Heart right ventricle (tissue), 16 donors: ENCODE data around the gene FMNL3. TPM values are rescaled to one million over a fixed set of nuclear protein-coding genes. Genes with fewer than 3 reads are reported as not detected.

ENCODE experiments used
- ATAC-seq, 8 donors: fragments of 200-7000 bp; cut with Tn5 transposase; one replicate each; pipeline ENCODE4 v1.9.1; 2020; ENCODE audit warnings: mild to moderate bottlenecking in 8 of 8, moderate library complexity in 8 of 8, moderate number of reproducible peaks in 1 of 8
- DNase-seq, 2 donors: peaks; one replicate each; pipeline ENCODE4 v3.0.0-alpha.2; 2020
- H3K27ac ChIP-seq, 10 donors: fragments of 200-600 bp; sonication (generic) in 2 of 10; one replicate each; pipeline versions ENCODE4 v1.5.0 to v1.8.0; 2020 to 2022; ENCODE audit warnings: mild to moderate bottlenecking in 3 of 10
- H3K27me3 ChIP-seq, 7 donors: fragments of 200-600 bp; one replicate each; pipeline ENCODE4 v1.8.0; 2021 to 2022; ENCODE audit warnings: mild to moderate bottlenecking in 2 of 7
- H3K36me3 ChIP-seq, 9 donors: fragments of 200-600 bp; sonication (generic) in 1 of 9; one replicate each; pipeline versions ENCODE4 v1.5.0 to v1.8.0; 2020 to 2022; ENCODE audit warnings: mild to moderate bottlenecking in 2 of 9
- H3K4me1 ChIP-seq, 9 donors: fragments of 200-600 bp; sonication (generic) in 1 of 9; one replicate each; pipeline versions ENCODE4 v1.5.0 to v1.8.0; 2020 to 2022; ENCODE audit warnings: mild to moderate bottlenecking in 4 of 9
- H3K4me3 ChIP-seq, 10 donors: fragments of 200-600 bp; sonication (generic) in 2 of 10; one replicate each; pipeline versions ENCODE4 v1.5.0 to v1.8.0; 2020 to 2022; ENCODE audit warnings: mild to moderate bottlenecking in 7 of 10, moderate library complexity in 2 of 10
- H3K9me3 ChIP-seq, 11 donors: fragments of 200-600 bp in 10 of 11; sonication (generic) in 2 of 11; one replicate each; pipeline versions ENCODE4 v1.5.0 to v1.8.0; 2013 to 2022; ENCODE audit warnings: mild to moderate bottlenecking in 2 of 11, control low read depth in 1 of 11, moderate library complexity in 1 of 11
- WGBS, 2 donors: extraction: QIAGEN DNeasy Blood & Tissue Kit; methylation state at CpG; one replicate each; pipeline ENCODE4 v1.1.7; 2013; ENCODE audit warnings: inconsistent platforms in 1 of 2; 5-methylcytosine and 5-hydroxymethylcytosine counted together
- intact Hi-C, 10 donors: fragments of 100-400 bp; cut with DNase I; formaldehyde crosslinking; loops; one replicate each; pipeline versions ENCODE4 v1.11.1 to v1.14.2; 2022
- polyA plus RNA-seq, 2 donors: library from polyadenylated mRNA; stranded (reverse); fragments of 200-250 nt; gene quantifications; one replicate each; pipeline ENCODE4 v1.2.3, GENCODE V29; 2013
- total RNA-seq, 10 donors: library from RNA; stranded (reverse); fragmentation: NEBNext Ultra II Directional in 3 of 10; extraction: Animal tissue kit (Norgen Biotek cat#: 25700) in 3 of 10; gene quantifications; one replicate each; pipeline versions ENCODE4 v1.2.1 to v1.2.4, GENCODE V29; 2021 to 2023
- TF ChIP-seq, protein P1 (sequence below), 9 donors: fragments of 200-600 bp; sonication (generic) in 2 of 9; IDR thresholded peaks; one replicate each; pipeline versions ENCODE4 v1.5.0 to v1.8.0; 2021 to 2022; ENCODE audit warnings: antibody characterized with exemption in 9 of 9, mild to moderate bottlenecking in 5 of 9, moderate library complexity in 1 of 9
- donor health status: Arrhythmogenic right ventricular cardiomyopathy.
- donor health status: ischemic (EF 13 %, LVEDD 7.1; RV severe dilation, severe dysfunction).
- donor health status: healthy with polysubstance abuse.
- donor health status: DM: no; HTN: yes; CAD: no.
- donor health status: DM: no; HTN: no; CAD: no.
- donor health status: ischemic (EF 25% LVEDD 6.9; RV normal size, moderate dysfunction).
- donor health status: ischemic (EF 25% LVEDD 5.7; RV mildly dilated, moderate dysfunction).
- donor health status: healthy.
- donor health status: DM: yes; HTN: yes; CAD: no.
- donor health status: Ischemic cardiomyopathy.
- donor health status: ischemic (EF 35%, LVEDD 5.7; RV mildly dilated, moderate dysfunction).
- donor health status: nonischemic (EF 11% LVEDD 7.7; RV severe dilation, severe dysfunction).
- donor health status: DM: yes; HTN: yes; CAD: no.
- donor health status: PGD.
- donor health status: ischemic (EF 29% LVEDD 5.4; RV normal size, mild dysfunction).
- donor health status: nonischemic (EF 23%, LVEDD 6.1; RV moderate dilation, normal function).

FMNL3 gene
- total and polyA plus RNA-seq, 12 donors: 5.7 to 19.6 (median 11.3) TPM

DNA sequence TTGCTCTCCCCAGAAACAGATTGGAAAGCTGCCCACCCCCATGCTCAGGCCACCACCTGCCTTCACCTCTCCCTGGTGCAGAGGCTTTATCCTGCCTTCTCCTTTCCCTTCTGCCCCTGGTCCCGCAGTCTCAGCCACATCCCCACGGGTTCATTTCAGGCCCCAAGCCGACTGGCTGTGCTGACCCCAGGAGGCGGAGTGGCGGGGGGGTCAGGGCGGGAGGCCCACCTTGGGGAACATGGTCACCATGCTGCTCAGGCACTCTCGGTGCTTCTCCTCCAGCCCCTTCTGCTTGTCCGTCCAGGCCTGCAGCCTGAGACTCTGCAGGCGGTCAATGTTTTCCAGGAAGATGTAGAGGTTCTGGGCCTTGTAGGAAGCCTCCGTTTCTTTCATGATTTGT, 108.7 kb downstream of the FMNL3 start:
- no peak overlapping the region for H3K4me3 ChIP-seq
- H3K4me1 ChIP-seq: no peaks in the 10 kb centered on the region
- ATAC-seq: no peak
- no peaks in the 10 kb centered on the region for H3K9me3 ChIP-seq
- TF ChIP-seq, protein P1, sequence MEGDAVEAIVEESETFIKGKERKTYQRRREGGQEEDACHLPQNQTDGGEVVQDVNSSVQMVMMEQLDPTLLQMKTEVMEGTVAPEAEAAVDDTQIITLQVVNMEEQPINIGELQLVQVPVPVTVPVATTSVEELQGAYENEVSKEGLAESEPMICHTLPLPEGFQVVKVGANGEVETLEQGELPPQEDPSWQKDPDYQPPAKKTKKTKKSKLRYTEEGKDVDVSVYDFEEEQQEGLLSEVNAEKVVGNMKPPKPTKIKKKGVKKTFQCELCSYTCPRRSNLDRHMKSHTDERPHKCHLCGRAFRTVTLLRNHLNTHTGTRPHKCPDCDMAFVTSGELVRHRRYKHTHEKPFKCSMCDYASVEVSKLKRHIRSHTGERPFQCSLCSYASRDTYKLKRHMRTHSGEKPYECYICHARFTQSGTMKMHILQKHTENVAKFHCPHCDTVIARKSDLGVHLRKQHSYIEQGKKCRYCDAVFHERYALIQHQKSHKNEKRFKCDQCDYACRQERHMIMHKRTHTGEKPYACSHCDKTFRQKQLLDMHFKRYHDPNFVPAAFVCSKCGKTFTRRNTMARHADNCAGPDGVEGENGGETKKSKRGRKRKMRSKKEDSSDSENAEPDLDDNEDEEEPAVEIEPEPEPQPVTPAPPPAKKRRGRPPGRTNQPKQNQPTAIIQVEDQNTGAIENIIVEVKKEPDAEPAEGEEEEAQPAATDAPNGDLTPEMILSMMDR (IDR thresholded peaks at IDR 0.05): no peak
- no peak for DNase-seq
- H3K27ac ChIP-seq: no peak overlapping the region
- intact Hi-C loops: no loop called here
- 85 to 86% methylated on average over 10 of the region's 10 CpGs for WGBS, 2 donors
- no peaks in the 10 kb centered on the region for H3K27me3 ChIP-seq
- peaks cover 0 to 6% (median 0%) of the 10 kb centered on the region in 9 donors for H3K36me3 ChIP-seq

GRCh38 chr12:49588721-49589516, 118.3 kb downstream of the FMNL3 start:
- intact Hi-C loops: loop anchor here in 2 of 10 donors (10.0 kb wide), 3 partner anchors 54 to 234 kb away; partner anchors contain the start of genes KCNH3 (in 1 of the 2) and SPATS2 (in 1 of the 2)
- Histone ChIP-seq H3K4me3 (no peak overlapping the region), H3K4me1 (peaks cover 0 to 35% (median 11%) of the 10 kb centered on the region in 9 donors), H3K36me3 (peaks cover 0 to 22% (median 0%) of the 10 kb centered on the region in 9 donors), H3K27ac (peak overlapping the region in 2 of 10 donors; percentile 18 to 53), H3K27me3 (no peaks in the 10 kb centered on the region), H3K9me3 (peaks cover 0 to 10% (median 0%) of the 10 kb centered on the region in 11 donors)
- TF ChIP-seq, protein P1 (IDR thresholded peaks at IDR 0.05): no peak
- peak in 3 of 8 donors; percentile 27 to 55 (median 39) for ATAC-seq
- DNase-seq: peak in 1 of 2 donors; percentile 50
- 63 to 71% methylated on average over 4 of the region's 4 CpGs for WGBS, 2 donors

DNA sequence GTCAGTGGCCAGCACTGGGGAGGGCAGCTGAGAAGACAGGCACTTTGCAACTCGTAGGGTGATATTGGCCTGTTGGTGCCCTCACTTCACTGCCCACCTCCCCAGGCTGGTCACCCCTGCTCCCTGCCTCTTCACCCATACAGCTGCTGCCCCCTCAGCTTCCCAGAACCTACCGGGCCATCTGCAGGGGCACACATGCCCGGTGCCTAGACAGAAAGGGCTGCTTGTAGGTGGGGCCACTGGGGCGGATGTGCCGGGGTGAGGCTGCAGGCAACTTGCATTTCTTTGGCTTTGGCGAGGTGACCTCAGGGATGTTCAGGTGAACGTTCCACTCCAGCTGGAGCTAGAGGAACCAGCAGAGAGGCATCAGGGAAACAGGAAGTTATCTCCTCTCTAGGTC, 118.9 kb downstream of the FMNL3 start:
- H3K4me3 ChIP-seq: no peak overlapping the region
- intact Hi-C loops: loop anchor here in 2 of 10 donors (10.0 kb wide), 3 partner anchors 53 to 233 kb away; partner anchors contain the start of genes KCNH3 (in 1 of the 2) and SPATS2 (in 1 of the 2)
- H3K4me1 ChIP-seq: peaks cover under 1 to 41% (median 14%) of the 10 kb centered on the region in 9 donors
- H3K27ac ChIP-seq: peak overlapping the region in 2 of 10 donors; percentile 18 to 53
- WGBS, 2 donors: 87 to 90% methylated on average over 7 of the region's 7 CpGs
- H3K27me3 ChIP-seq: no peaks in the 10 kb centered on the region
- DNase-seq: no peak
- ATAC-seq: peak in 1 of 8 donors; percentile 22
- H3K9me3 ChIP-seq: peaks cover 0 to 10% (median 0%) of the 10 kb centered on the region in 11 donors
- TF ChIP-seq, protein P1 (IDR thresholded peaks at IDR 0.05): no peak
- peaks cover 0 to 22% (median 0%) of the 10 kb centered on the region in 9 donors for H3K36me3 ChIP-seq

GRCh38 chr12:49587174-49587908, 119.9 kb downstream of the FMNL3 start:
- TF ChIP-seq, protein P1 (IDR thresholded peaks at IDR 0.05): no peak
- Histone ChIP-seq H3K27ac (no peak overlapping the region), H3K27me3 (no peaks in the 10 kb centered on the region), H3K4me1 (peaks cover 4 to 51% (median 22%) of the 10 kb centered on the region in 9 donors), H3K36me3 (peaks cover 0 to 22% (median 0%) of the 10 kb centered on the region in 9 donors), H3K4me3 (no peak overlapping the region), H3K9me3 (peaks cover 0 to 10% (median 0%) of the 10 kb centered on the region in 11 donors)
- ATAC-seq (no peak), DNase-seq (no peak)
- WGBS, 2 donors: 85 to 87% methylated on average over 11 of the region's 11 CpGs
- intact Hi-C loops: loop anchor here in 2 of 10 donors (10.0 kb wide), 3 partner anchors 53 to 233 kb away; partner anchors contain the start of genes KCNH3 (in 1 of the 2) and SPATS2 (in 1 of the 2)
